Right cardiac atrium (tissue), 5 donors: ENCODE data around the gene HPSE. TPM values are rescaled to one million over a fixed set of nuclear protein-coding genes. Genes with fewer than 3 reads are reported as not detected.
"Not testable (repeated sequence)": the region's sequence is repeated elsewhere in the genome, so short reads cannot be mapped to it uniquely, and the experiment has no call there.

ENCODE experiments used
- ATAC-seq, 2 donors: fragments of 200-7000 bp; cut with Tn5 transposase; one replicate each; pipeline versions ENCODE4 v1.8.0 to v1.9.1; 2020; ENCODE audit warnings: moderate library complexity in 2 of 2, mild to moderate bottlenecking in 1 of 2
- DNase-seq, 3 donors: peaks; one replicate each; pipeline ENCODE4 v3.0.0-alpha.2; 2020
- H3K27ac ChIP-seq: one replicate; pipeline ENCODE4 v1.5.1; 2013; ENCODE audit warnings: mild to moderate bottlenecking, low read length, control low read depth, moderate library complexity
- H3K27me3 ChIP-seq: one replicate; pipeline ENCODE4 v1.6.1; 2013; ENCODE audit not compliant: control insufficient read depth, insufficient read depth
- H3K4me1 ChIP-seq: one replicate; pipeline ENCODE4 v1.6.1; 2013; ENCODE audit warnings: low read length; ENCODE audit not compliant: control insufficient read depth, insufficient read depth
- H3K4me3 ChIP-seq: one replicate; pipeline ENCODE4 v1.5.1; 2013; ENCODE audit warnings: low read length, control low read depth
- H3K9me3 ChIP-seq: one replicate; pipeline ENCODE4 v1.6.1; 2013; ENCODE audit warnings: low read length; ENCODE audit not compliant: control insufficient read depth
- WGBS: extraction: QIAGEN DNeasy Blood & Tissue Kit; methylation state at CpG from one replicate; pipeline ENCODE4 v1.1.7; 2013; 5-methylcytosine and 5-hydroxymethylcytosine counted together
- intact Hi-C, 4 donors: fragments of 100-400 bp; cut with DNase I; formaldehyde crosslinking; loops; one replicate each; pipeline versions ENCODE4 v1.11.0 to v1.14.0; 2022 to 2023
- polyA plus RNA-seq: library from polyadenylated mRNA; stranded (reverse); fragments of 200-250 nt; gene quantifications from one replicate; pipeline ENCODE4 v1.2.3, GENCODE V29; 2013
- total RNA-seq, 4 donors: library from RNA; stranded (reverse); fragmentation: NEBNext Ultra II Directional; extraction: Animal tissue kit (Norgen Biotek cat#: 25700); gene quantifications; one replicate each; pipeline ENCODE4 v1.2.1, GENCODE V29; 2021
- donor health status: healthy with polysubstance abuse.
- donor health status: DM: no; HTN: yes; CAD: no.
- donor health status: DM: no; HTN: no; CAD: no.
- donor health status: DM: no; HTN: yes; CAD: no; lungs with severe emphysema.
- donor health status: DM: yes; HTN: yes; CAD: no.

Gene HPSE
- total and polyA plus RNA-seq, 5 donors: 0.50 to 2.3 (median 1.5) TPM

DNA sequence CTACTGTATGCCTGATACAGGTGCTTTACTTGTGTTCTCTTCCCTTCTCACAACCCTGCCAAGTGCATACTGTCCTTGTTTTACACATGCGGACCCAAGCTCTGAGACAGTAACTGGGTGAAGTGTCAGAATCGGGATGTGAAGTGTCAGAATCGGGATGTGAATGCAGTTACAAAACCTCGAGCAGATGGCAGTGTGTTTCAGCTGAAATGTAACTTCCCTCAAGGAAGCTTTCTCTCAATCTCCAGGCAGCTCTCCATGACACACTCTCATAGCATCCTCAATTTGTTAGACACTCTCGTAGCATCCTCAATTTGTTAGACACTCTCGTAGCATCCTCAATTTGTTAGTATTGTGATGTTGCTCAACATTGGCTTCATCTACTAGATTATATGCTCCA, 1.1 kb upstream of the HPSE start:
- Histone ChIP-seq H3K27ac (no peak overlapping the region), H3K4me1 (no peaks in the 10 kb centered on the region), H3K4me3 (no peak overlapping the region), H3K9me3 (no peaks in the 10 kb centered on the region), H3K27me3 (no peaks in the 10 kb centered on the region)
- DNase-seq (no peak), ATAC-seq (peak in 1 of 2 donors; percentile 17)
- intact Hi-C loops: no loop called here
- WGBS: 22% methylated on average over 6 of the region's 6 CpGs

- WGBS: 64% methylated on average over 3 of the region's 3 CpGs
- Histone ChIP-seq H3K4me1 (no peaks in the 10 kb centered on the region), H3K9me3 (no peaks in the 10 kb centered on the region), H3K4me3 (no peak overlapping the region), H3K27me3 (no peaks in the 10 kb centered on the region), H3K27ac (no peak overlapping the region)
- ATAC-seq (no peak), DNase-seq (no peak)
- intact Hi-C loops: no loop called here
Observed at GRCh38 chr4:83331956-83332355, 2.7 kb downstream of the HPSE start.

DNA sequence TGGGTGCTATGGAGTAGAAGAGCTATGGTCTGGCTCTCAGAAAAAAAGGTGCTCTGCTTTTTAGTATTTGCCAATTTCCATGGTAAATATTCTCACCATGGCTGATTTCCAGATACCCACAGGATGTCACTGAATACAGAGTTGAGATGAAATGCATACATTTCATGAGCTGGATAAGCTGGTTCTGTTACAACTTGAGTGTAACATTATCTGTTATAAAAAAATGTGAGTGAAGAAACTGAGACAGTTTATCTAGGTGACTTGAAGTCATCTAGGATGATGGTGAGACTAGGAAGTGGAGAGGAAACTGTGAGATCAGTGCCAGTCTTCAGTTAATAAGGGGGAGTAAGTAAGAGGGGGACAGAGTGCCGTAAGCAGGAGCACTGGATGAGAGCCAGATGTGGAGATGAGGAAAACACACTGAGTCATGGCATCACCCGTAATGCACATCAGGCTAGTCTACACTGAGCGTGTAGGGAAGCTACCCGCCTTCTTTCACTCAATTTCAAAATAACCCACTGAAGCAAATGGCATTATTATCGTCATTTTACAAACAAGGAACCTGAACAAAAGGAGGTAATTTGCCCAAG, 5.0 kb downstream of the HPSE start:
- H3K27me3 ChIP-seq: no peaks in the 10 kb centered on the region
- 67% methylated on average over 5 of the region's 5 CpGs for WGBS

DNA sequence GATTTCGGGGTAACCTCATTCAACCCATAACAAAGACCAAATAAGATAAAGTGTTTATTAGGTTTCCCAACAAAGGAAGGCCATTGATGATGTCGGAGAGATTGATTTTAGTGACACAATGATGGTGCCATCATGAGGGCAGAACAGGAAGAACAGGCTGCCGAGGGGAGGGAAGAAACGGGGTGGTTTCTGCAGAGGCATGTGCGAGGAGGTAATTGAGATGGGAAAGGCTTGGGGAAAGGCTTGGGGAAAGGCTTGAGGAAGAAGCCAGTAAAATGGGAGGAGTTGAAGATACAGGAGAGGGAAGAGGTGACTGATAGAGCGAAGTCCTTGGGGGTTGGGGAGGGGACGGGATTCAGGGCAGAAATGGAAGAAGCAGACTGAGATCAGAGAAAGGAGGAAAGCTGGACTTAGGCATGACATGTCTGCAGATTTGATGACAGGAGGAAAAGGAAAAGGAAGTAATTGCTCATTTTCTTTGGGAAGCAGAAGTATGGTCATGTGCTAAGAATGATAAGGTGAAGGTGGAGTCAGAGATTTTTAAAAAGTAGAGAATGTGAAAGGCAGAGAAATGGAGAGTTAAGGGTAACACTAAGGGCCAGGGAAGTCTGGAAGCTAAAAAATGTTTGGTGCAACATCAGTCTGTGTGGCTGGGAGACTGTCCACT, 6.0 kb downstream of the HPSE start:
- no peak for DNase-seq
- no peaks in the 10 kb centered on the region for H3K4me1 ChIP-seq
- H3K9me3 ChIP-seq: no peaks in the 10 kb centered on the region
- no peak for ATAC-seq
- no peak overlapping the region for H3K27ac ChIP-seq
- H3K27me3 ChIP-seq: no peaks in the 10 kb centered on the region
- H3K4me3 ChIP-seq: no peak overlapping the region
- intact Hi-C loops: no loop called here
- WGBS: 38% methylated on average over 7 of the region's 7 CpGs

More for the DNA sequence above, 5.0 kb downstream of the HPSE start:
- Histone ChIP-seq H3K27ac (no peak overlapping the region), H3K9me3 (no peaks in the 10 kb centered on the region), H3K4me3 (no peak overlapping the region), H3K4me1 (no peaks in the 10 kb centered on the region)
- no peak for DNase-seq
- intact Hi-C loops: no loop called here
- ATAC-seq: no peak

GRCh38 chr4:83326546-83326945, 8.1 kb downstream of the HPSE start:
- no peaks in the 10 kb centered on the region for H3K4me1 ChIP-seq
- H3K4me3 ChIP-seq: no peak overlapping the region
- intact Hi-C loops: no loop called here
- 83% methylated on average over 8 of the region's 8 CpGs for WGBS
- DNase-seq: no peak
- no peaks in the 10 kb centered on the region for H3K27me3 ChIP-seq
- ATAC-seq: no peak
- no peak overlapping the region for H3K27ac ChIP-seq
- H3K9me3 ChIP-seq: no peaks in the 10 kb centered on the region

DNA sequence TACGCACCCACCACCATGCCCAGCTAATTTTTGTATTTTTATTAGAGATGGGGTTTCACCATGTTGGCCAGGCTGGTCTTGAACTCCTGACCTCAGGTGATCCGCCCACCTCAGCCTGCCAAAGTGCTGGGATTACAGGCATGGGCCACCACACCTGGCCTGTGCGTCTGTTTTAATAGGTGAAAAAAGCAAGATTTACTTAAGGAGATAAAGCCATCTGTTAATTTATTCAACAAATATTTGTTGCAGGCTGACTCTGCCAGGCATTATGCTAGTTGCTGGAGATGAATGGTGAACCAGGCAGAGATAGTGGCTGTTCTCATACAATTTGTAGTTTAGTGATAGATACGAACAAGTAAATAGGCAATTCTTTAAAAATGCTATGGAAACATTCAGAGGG, 9.3 kb downstream of the HPSE start:
- H3K4me1 ChIP-seq, H3K4me3 ChIP-seq, DNase-seq, H3K27me3 ChIP-seq, H3K27ac ChIP-seq, intact Hi-C loops, H3K9me3 ChIP-seq, ATAC-seq: not testable (repeated sequence)
- 89% methylated on average over 4 of the region's 4 CpGs for WGBS

DNA sequence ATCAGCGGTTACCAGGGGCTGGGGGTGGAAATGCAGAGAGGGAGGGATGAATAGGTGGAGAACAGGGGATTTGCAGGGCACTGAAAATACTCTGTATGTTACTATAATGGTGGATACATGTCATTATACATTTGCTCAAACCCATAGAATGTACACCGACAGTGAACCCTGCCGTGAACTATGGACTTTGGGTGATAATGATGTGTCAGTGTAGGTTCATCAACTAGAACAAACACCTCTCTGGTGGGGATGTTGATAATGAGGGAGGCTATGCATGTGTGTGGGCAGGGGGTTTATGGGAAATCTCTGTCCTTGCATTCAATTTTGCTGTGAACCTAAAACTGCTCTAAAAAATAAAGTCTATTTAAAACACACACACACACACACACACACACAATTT, 11.5 kb downstream of the HPSE start:
- Histone ChIP-seq H3K9me3 (no peaks in the 10 kb centered on the region), H3K27ac (no peak overlapping the region), H3K4me1 (no peaks in the 10 kb centered on the region), H3K4me3 (no peak overlapping the region), H3K27me3 (no peaks in the 10 kb centered on the region)
- 75% methylated on average over 3 of the region's 3 CpGs for WGBS
- intact Hi-C loops: no loop called here
- ATAC-seq: no peak
- DNase-seq: no peak

GRCh38 chr4:83320548-83320947, 14.1 kb downstream of the HPSE start:
- 42% methylated on average over 5 of the region's 5 CpGs for WGBS
- no peaks in the 10 kb centered on the region for H3K9me3 ChIP-seq
- H3K27ac ChIP-seq: no peak overlapping the region
- peak; percentile 56 to 85 (median 81) for DNase-seq
- intact Hi-C loops: no loop called here
- H3K4me1 ChIP-seq: no peaks in the 10 kb centered on the region
- ATAC-seq: peak; percentile 75 to 76
- H3K27me3 ChIP-seq: no peaks in the 10 kb centered on the region
- no peak overlapping the region for H3K4me3 ChIP-seq

DNA sequence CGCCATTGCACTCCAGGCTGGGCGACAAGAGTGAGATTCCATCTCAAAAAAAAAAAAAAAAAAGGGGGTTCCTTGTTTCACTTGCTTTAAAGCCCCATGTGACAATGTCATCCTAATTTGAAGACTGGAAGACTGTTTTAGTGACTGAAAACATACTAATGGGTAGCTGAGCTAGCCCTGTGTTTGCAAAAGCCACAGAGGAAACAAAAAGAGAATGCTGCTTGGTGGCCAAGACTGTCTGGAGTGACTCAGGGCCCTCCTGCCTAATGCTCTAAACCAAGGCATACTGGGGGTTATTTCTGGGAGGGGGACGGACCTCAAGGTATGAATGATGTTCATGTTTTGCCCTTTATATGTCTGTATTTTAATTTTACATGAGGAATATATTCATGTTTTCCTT, 16.0 kb downstream of the HPSE start:
- Histone ChIP-seq H3K4me3 (no peak overlapping the region), H3K4me1 (no peaks in the 10 kb centered on the region), H3K27ac (no peak overlapping the region), H3K9me3 (no peaks in the 10 kb centered on the region), H3K27me3 (no peaks in the 10 kb centered on the region)
- intact Hi-C loops: no loop called here
- DNase-seq (no peak), ATAC-seq (no peak)
- 90% methylated on average over 3 of the region's 3 CpGs for WGBS

- intact Hi-C loops: no loop called here
- H3K4me3 ChIP-seq: no peak overlapping the region
- no peaks in the 10 kb centered on the region for H3K9me3 ChIP-seq
- DNase-seq: no peak
- ATAC-seq: no peak
- WGBS: 69% methylated on average over 4 of the region's 4 CpGs
- H3K4me1 ChIP-seq: no peaks in the 10 kb centered on the region
- no peak overlapping the region for H3K27ac ChIP-seq
- H3K27me3 ChIP-seq: no peaks in the 10 kb centered on the region
Observed at GRCh38 chr4:83317671-83318070, 17.0 kb downstream of the HPSE start.

DNA sequence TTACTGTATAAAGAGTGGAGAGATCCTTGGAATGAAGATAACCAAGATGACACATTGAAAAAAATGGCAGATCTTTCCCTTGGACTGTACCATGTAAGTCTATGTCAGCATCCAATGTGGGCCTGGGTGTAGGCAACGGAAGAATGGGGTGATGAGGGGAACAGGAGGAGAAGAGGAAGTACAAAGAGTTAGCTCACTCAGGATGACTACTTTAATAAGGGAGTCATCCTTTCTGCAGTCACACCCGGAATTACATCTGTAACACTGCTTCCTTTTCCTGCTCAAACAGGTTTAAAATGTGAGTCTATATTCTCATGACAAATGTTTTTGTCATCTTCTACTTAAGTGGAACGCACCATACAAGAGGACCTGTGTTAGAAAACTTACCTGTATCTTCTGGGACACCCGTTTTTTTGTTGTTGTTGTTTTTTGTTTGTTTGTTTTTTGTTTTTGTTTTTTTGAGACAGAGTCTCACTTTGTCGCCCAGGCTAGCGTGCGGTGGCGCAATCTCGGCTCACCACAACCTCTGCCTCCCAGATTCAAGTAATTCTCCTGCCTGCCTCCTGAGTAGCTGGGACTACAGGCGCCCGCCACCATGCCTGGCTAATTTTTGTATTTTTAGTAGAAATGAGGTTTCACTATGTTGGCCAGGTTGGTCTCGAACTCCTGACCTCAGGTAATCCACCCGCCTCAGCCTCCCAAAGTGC, 18.0 kb downstream of the HPSE start:
- DNase-seq (peak in 1 of 3 donors; percentile 44), ATAC-seq (peak in 1 of 2 donors; percentile 54)
- no peaks in the 10 kb centered on the region for H3K9me3 ChIP-seq
- intact Hi-C loops: no loop called here
- H3K4me3 ChIP-seq: no peak overlapping the region
- H3K27ac ChIP-seq: no peak overlapping the region
- WGBS: 83% methylated on average over 13 of the region's 13 CpGs
- no peaks in the 10 kb centered on the region for H3K4me1 ChIP-seq
- H3K27me3 ChIP-seq: no peaks in the 10 kb centered on the region
